NCI-H187 treated with DMSO at 0.1 percent for 48 hours (cell line): ENCODE data around the gene PEX12.
"Not testable (repeated sequence)": the region's sequence is repeated elsewhere in the genome, so short reads cannot be mapped to it uniquely, and the experiment has no call there.

Experiments used
- DNase-seq: peaks from one replicate; lab custom pipeline; 2025; lab: John Stamatoyannopoulos, UW

PEX12 gene

GRCh38 chr17:35578197-35578928, at the start of gene PEX12:
PEX12 (minus strand) TSS chr17:35578571; CDS start chr17:35578021, 550 bp downstream.
- peak; percentile 71 for DNase-seq

DNA sequence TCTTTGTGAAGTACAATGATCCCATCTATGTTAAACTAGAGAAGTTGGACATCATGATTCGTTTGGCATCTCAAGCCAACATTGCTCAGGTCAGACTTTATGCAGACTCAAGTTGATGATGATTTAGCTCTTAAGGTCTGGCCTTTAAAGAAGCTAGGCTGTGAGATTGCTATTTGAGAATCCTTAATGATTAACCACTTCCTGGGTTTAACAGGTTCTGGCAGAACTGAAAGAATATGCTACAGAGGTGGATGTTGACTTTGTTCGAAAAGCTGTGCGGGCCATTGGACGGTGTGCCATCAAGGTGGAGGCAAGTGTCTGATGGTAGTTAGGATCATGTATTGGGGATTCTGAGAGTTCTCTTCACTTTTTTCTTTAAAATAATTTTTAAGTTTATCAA, 49.0 kb upstream of the PEX12 start:
- no peak for DNase-seq

GRCh38 chr17:35621768-35622167, 43.4 kb upstream of the PEX12 start:
- no peak for DNase-seq

DNA sequence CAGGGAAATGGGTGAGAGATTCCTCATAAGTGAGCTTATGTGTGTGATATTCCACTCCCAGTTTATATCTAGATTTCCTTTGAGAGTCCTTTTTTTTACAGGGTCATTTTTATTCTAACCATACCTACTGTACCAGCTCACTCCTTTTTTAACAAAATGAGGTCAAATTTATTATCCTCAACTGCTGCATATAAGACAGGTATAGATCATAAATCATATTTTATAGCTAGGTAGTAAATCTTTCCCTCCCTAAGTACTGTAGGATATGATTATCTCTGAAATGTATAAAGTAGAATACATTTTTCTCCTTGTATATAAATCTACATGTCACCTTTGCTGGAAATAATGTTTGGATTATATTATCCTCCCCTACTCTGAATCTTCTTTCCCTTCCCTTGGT, 40.3 kb upstream of the PEX12 start:
- DNase-seq, result no peak

DNA sequence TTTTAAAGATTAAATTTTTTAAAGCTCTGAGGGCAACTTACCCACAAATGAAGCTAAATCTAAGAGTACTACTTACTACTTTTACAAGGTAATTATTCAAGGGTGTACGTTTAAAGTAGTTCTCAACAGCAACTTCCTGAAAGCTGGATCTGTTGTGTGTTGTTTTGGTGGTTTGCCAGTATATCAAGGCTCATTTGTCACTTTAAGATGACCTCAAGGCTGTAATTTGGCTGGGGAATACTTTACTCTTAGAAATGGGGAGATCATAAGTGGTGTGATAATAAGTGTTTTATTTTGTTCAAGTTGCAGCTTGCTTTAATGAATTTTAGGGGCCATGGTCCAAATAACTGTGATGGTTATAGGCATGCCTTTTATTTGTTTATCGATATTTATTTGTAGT, 39.1 kb upstream of the PEX12 start:
- DNase-seq, result no peak

GRCh38 chr17:35616536-35616935, 38.2 kb upstream of the PEX12 start:
- no peak for DNase-seq

- no peak for DNase-seq
Observed at GRCh38 chr17:35614810-35615209, 36.4 kb upstream of the PEX12 start.

- DNase-seq, result no peak
Observed at GRCh38 chr17:35612924-35613521, 34.7 kb upstream of the PEX12 start.

DNA sequence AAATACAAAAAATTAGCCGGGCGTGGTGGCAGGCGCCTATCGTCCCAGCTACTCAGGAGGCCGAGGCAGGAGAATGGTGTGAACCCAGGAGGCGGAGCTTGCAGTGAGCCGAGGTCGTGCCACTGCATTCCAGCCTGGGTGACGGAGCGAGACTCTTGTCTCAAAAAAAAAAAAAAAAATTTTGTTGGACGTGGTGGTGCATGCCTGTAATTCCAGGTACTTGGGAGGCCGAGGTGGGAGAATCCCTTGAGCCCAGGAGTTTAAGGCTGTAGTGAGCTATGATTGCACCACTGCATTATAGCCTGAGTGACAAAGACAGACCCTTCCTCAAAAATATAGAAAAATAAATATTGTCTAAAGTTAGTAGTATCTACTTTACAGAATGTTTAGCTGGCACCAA, 32.4 kb upstream of the PEX12 start:
- DNase-seq, result not testable (repeated sequence)

DNA sequence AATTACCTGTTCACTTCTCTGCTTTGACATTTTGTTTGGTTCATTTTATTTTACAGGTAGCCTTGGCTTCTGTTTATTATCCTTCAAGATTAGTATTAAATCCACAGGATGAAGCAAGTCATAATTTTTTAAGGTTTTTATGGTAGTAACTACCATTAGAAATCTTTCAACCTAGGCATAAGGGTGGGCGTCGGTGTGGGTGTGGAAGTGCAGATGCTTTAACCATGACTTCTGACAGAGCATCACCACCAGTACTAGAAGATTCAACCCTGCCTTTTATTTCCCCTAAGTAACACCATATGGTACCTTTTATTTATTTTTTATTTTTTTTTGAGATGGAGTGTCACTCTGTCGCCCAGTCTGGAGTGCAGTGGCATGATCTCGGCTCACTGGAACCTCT, 31.5 kb upstream of the PEX12 start:
- DNase-seq, result no peak

GRCh38 chr17:35607239-35607847, 29.0 kb upstream of the PEX12 start:
- no peak for DNase-seq

DNA sequence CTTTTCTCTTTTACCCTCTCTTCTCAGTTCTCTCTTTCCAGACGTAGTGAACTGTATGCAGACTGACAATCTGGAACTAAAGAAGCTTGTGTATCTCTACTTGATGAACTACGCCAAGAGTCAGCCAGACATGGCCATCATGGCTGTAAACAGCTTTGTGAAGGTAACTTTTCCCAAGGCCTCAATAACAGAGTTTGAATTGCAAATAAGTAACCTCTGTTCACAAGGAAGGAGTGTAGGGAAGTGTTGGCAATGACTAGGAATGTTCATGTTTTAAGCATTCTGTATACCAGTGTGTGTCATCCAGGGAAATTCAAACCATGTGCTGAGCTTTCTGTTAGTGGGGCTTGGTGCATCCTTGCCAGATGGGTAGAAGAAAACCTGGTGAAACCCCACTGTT, 27.3 kb upstream of the PEX12 start:
- no peak for DNase-seq

DNA sequence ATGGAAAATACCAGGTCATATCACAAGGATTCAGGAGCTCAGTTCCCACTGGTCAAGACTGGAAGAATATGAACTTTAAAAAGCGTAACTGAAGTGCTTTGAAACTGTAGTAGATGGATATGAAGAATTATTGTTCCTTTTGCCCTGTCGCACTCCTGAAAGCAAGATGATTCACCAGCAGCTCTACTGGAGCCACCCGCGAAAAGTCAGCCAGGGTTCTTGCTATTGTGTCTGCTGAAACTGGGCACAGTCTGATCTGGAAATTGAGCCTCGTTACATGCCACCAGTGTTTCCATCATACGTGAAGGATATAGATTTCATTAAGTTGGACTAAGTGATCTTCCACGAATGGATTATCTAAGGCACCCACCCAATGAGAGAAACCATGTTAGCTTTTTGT, 25.3 kb upstream of the PEX12 start:
- DNase-seq, result no peak

GRCh38 chr17:35597604-35598003, 19.2 kb upstream of the PEX12 start:
- no peak for DNase-seq

DNA sequence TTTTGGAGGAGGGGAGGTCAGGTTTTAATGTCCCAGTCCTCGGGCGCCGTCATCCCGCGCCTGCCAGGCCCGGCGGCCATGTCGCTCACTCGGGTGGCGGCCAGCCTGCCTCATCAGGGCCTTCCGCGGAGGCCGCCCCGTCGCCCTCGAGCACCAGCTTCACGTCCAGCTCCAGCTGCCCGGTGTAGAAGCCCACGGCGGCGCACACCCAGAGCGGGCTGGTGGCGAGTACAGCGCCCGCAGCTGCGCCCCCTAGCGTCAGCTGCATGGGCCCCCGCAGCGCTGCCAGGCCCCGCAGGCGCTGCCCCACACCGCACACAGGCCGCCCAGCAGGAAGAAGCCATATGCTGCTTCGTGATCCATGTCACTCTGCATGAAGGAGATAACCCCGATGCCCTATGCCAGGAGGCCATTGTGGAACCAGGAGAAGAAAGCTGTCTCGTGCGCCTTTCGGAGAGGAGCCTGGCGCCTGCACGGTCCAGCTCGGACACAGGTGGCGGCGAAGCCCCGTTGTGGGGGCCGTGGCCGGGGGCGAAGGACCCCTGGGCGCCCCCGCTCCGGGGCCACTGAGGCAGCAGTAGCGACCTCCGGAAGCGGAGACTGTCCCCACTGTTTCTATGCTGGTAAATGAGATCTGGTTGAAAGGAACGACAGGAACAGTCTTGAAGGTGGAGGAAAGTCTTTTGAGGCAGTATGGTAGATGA, 18.3 kb upstream of the PEX12 start:
- DNase-seq, result no peak

DNA sequence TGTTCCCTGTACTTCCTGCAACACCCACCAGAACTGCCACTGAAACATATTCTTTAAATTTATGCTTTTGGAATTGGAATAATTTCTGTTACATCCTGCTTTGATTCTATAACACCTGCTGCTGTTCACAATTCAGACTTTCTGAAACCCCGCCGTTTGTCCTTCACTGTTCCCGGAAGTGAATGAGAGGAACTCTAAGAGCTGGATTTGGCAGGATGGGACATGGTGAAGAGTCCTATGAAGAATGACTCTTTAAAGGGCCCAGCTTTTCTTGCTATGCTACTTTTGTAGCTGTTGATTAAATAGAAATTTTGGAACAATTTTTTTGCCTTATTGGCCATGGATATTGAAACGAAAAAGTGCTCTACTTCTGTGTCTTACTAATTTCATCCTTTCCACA, 17.7 kb upstream of the PEX12 start:
- DNase-seq, result no peak

DNA sequence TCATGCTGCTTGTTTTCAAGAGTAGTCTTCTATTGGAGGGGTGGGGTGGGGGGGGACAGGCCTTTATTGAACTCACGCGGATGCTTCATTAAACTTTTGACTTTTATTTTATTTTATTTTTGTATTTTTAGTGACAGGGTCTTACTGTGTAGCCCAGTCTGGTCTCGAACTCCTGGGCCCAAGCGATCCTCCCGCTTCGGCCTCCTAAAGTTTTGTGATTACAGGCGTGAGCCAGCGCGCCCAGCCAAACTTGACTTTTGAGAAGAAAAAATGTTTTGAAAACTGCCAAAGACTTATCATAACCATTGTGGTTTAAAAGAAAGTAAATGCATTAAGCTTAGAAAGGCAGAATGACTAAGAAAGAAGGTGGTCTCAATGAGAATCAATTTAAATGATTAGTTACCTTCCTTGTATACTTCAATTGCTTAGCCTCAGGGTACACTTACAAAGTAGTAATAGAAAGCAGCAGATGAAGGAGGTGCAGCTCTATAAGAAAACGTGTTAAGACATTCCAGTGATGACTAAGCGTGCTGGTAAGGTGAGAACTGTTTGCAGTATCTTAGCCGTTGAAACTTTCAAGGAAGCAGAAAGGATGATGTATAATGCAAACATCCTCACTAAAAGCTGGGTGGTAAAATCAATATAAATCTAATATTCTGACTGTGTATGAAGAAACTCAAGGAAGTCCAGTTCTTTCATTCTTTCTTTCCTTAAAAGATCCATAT, 10.0 kb upstream of the PEX12 start:
- no peak for DNase-seq

GRCh38 chr17:35587074-35587961, 8.9 kb upstream of the PEX12 start, which contains the start of gene AP2B1:
AP2B1 (plus strand) TSS chr17:35587322; CDS start chr17:35594031, 6,709 bp downstream.
- peak; percentile 76 for DNase-seq

GRCh38 chr17:35586569-35587073, 8.2 kb upstream of the PEX12 start:
- DNase-seq, result no peak

- no peak for DNase-seq
Observed at GRCh38 chr17:35584061-35584460, 5.7 kb upstream of the PEX12 start.

DNA sequence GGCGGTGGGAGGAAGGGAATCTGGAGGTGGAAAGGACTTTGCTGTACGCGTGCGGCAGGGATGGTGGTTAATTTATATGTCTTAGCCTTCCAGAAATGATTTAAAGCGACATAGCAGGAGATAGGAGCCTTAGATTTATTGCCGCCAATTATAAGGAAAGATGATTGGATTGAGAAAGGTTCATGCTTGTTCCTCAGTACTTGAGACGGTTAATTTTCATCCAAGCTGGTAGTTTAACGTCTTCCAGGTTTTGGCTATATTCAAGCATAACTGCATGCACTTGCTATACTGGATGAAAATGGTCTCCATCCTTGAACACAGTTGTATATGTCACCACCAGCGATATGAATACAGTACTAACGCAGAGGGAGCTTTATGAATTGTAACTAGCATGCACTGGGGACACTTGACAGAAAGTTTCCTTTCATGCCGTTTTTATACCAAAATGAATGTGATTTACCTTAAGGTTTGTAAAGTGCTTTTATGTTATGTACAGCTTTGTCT, 610 bp upstream of the PEX12 start:
- no peak for DNase-seq
